Measurements from ENCODE around the gene XIST. TPM values are rescaled to one million over a fixed set of nuclear protein-coding genes. Genes with fewer than 3 reads are reported as not detected.

XIST gene
- total and polyA plus RNA-seq, 4 donors = 0.93 to 225 (median 65.0) TPM; not detected in 1

GRCh38 chrX:73863852-73864251 is 11.3 kb upstream of the XIST start:
- Histone ChIP-seq H3K27ac (ENCODE audit: low read depth in 1 of 2, low read length in 2 of 2) (no peak overlapping the region), H3K4me3 (ENCODE audit: low read depth in 1 of 3, low read length in 3 of 3) (no peak overlapping the region), H3K36me3 (ENCODE audit: control insufficient read depth in 4 of 4, insufficient read depth in 3 of 4, low read depth in 1 of 4, low read length in 3 of 4) (no peaks in the 10 kb centered on the region), H3K9ac (ENCODE audit: low read depth in 1 of 2, low read length in 2 of 2) (no peak overlapping the region), H3K27me3 (ENCODE audit: control insufficient read depth in 4 of 4, insufficient read depth in 4 of 4, low read length in 3 of 4) (peaks cover 0 to 2% (median 0%) of the 10 kb centered on the region in 4 donors), H3K9me3 (ENCODE audit: control insufficient read depth in 4 of 4, low read length in 3 of 4) (no peaks in the 10 kb centered on the region), H3K4me1 (ENCODE audit: control insufficient read depth in 4 of 4, insufficient read depth in 4 of 4, low read length in 3 of 4) (no peaks in the 10 kb centered on the region)
- TF ChIP-seq HNF4G (IDR thresholded peaks at IDR 0.05) (no peak), HNF4A (conservative IDR thresholded peaks at IDR 0.05) (no peak), SP1 (IDR thresholded peaks at IDR 0.05) (no peak), FOXA2 (IDR thresholded peaks at IDR 0.05) (no peak), FOXA1 (IDR thresholded peaks at IDR 0.05) (no peak), GABPA (IDR thresholded peaks at IDR 0.05 in 1 of 2, conservative IDR thresholded peaks at IDR 0.05 in 1 of 2) (no peak), RAD21 (IDR thresholded peaks at IDR 0.05) (no peak), RXRA (IDR thresholded peaks at IDR 0.05) (no peak), EGR1 (IDR thresholded peaks at IDR 0.05; ENCODE audit: low read depth in 2 of 2) (no peak), TAF1 (conservative IDR thresholded peaks at IDR 0.05) (no peak), JUND (IDR thresholded peaks at IDR 0.05) (no peak), CTCF (IDR thresholded peaks at IDR 0.05; ENCODE audit: low read depth, low read length, missing input control) (no peak)
- TF ChIP-seq, protein P1, sequence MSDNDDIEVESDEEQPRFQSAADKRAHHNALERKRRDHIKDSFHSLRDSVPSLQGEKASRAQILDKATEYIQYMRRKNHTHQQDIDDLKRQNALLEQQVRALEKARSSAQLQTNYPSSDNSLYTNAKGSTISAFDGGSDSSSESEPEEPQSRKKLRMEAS (IDR thresholded peaks at IDR 0.05) = no peak
- TF ChIP-seq, protein P2, sequence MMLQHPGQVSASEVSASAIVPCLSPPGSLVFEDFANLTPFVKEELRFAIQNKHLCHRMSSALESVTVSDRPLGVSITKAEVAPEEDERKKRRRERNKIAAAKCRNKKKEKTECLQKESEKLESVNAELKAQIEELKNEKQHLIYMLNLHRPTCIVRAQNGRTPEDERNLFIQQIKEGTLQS (IDR thresholded peaks at IDR 0.05) = no peak
- 93% methylated on average over 3 of the region's 3 CpGs for WGBS
- no peak for DNase-seq (ENCODE audit: low spot score)

- Histone ChIP-seq H3K27ac (ENCODE audit: low read depth in 1 of 2, low read length in 2 of 2) (no peak overlapping the region), H3K27me3 (ENCODE audit: control insufficient read depth in 4 of 4, insufficient read depth in 4 of 4, low read length in 3 of 4) (peaks cover 0 to 2% (median 0%) of the 10 kb centered on the region in 4 donors), H3K4me1 (ENCODE audit: control insufficient read depth in 4 of 4, insufficient read depth in 4 of 4, low read length in 3 of 4) (no peaks in the 10 kb centered on the region), H3K9me3 (ENCODE audit: control insufficient read depth in 4 of 4, low read length in 3 of 4) (no peaks in the 10 kb centered on the region), H3K36me3 (ENCODE audit: control insufficient read depth in 4 of 4, insufficient read depth in 3 of 4, low read depth in 1 of 4, low read length in 3 of 4) (no peaks in the 10 kb centered on the region), H3K9ac (ENCODE audit: low read depth in 1 of 2, low read length in 2 of 2) (no peak overlapping the region), H3K4me3 (ENCODE audit: low read depth in 1 of 3, low read length in 3 of 3) (no peak overlapping the region)
- DNase-seq (ENCODE audit: low spot score) = no peak
- no peak for TF ChIP-seq FOXA2 (IDR thresholded peaks at IDR 0.05)
- TF ChIP-seq HNF4G (IDR thresholded peaks at IDR 0.05) = no peak
- TF ChIP-seq EGR1 (IDR thresholded peaks at IDR 0.05; ENCODE audit: low read depth in 2 of 2) = no peak
- TF ChIP-seq CTCF (IDR thresholded peaks at IDR 0.05; ENCODE audit: low read depth, low read length, missing input control) = no peak
- no peak for TF ChIP-seq ZBTB33 (IDR thresholded peaks at IDR 0.05)
- no peak for TF ChIP-seq REST (IDR thresholded peaks at IDR 0.05)
- no peak for TF ChIP-seq HNF4A (conservative IDR thresholded peaks at IDR 0.05)
- TF ChIP-seq FOXA1 (IDR thresholded peaks at IDR 0.05) = no peak
Observed at GRCh38 chrX:73863268-73863667, 10.8 kb upstream of the XIST start.
